ENCODE measurements around the gene RALGPS1.

GRCh38 chr9:127102176-127102575 lies 187.6 kb downstream of the RALGPS1 start:
- TF ChIP-seq, protein P1, sequence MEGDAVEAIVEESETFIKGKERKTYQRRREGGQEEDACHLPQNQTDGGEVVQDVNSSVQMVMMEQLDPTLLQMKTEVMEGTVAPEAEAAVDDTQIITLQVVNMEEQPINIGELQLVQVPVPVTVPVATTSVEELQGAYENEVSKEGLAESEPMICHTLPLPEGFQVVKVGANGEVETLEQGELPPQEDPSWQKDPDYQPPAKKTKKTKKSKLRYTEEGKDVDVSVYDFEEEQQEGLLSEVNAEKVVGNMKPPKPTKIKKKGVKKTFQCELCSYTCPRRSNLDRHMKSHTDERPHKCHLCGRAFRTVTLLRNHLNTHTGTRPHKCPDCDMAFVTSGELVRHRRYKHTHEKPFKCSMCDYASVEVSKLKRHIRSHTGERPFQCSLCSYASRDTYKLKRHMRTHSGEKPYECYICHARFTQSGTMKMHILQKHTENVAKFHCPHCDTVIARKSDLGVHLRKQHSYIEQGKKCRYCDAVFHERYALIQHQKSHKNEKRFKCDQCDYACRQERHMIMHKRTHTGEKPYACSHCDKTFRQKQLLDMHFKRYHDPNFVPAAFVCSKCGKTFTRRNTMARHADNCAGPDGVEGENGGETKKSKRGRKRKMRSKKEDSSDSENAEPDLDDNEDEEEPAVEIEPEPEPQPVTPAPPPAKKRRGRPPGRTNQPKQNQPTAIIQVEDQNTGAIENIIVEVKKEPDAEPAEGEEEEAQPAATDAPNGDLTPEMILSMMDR (IDR thresholded peaks at IDR 0.05 in 8 of 11, conservative IDR thresholded peaks at IDR 0.05 in 3 of 11): no peak
- TF ChIP-seq POLR2AphosphoS5 (IDR thresholded peaks at IDR 0.05): no peak
- no peak for TF ChIP-seq POLR2A (IDR thresholded peaks at IDR 0.05)
